ENCODE results near the gene GSDMA. TPM values are rescaled to one million over a fixed set of nuclear protein-coding genes. Genes with fewer than 3 reads are reported as not detected.

GSDMA gene
- total RNA-seq (under 1 TPM in 1 of 2 experiments, not detected in 1; 0.14 TPM), total RNA-seq (0 to 9.8 (median 0.68) reads per million in 172 experiments)
- polyA plus RNA-seq (2013, experiment 1 of 2): 0.23 TPM
- 0.72 TPM for polyA plus RNA-seq (2013, experiment 2 of 2)

- no peaks in the 10 kb centered on the region for H3K9me3 Mint-ChIP-seq
- Histone ChIP-seq H3K27me3 (ENCODE audit: control insufficient read depth in 1 of 2, insufficient read depth in 2 of 2, low read length in 2 of 2) (no peaks in the 10 kb centered on the region), H3K4me1 (ENCODE audit: insufficient read depth, low read length) (peaks cover 40% of the 10 kb centered on the region), H3K27ac (ENCODE audit: low read depth in 1 of 2, low read length in 2 of 2) (no peak within 1 kb of the TSS), H3K4me3 (ENCODE audit: low read length) (no peak within 1 kb of the TSS), H3K9me3 (ENCODE audit: control insufficient read depth in 1 of 2, insufficient read depth in 1 of 2, low read length in 2 of 2) (no peaks in the 10 kb centered on the region), H3K36me3 (ENCODE audit: insufficient read depth, low read length) (no peaks in the 10 kb centered on the region)
- POLR2A ChIA-PET: interaction anchor here (1.6 kb wide), 1 partner anchor 18 kb away, joined by 8 read pairs; the partner anchor contains the start of gene PSMD3
- peaks cover 39% of the 10 kb centered on the region for H3K4me1 Mint-ChIP-seq (ENCODE audit: low read depth)
- CTCF ChIA-PET: interaction anchor here (0.7 to 2.2 kb wide), 3 partner anchors 18 to 228 kb away, joined by 3 to 10 read pairs (median 4); partner anchors contain the start of gene PSMD3
- intact Hi-C loops (cut with DNase I, micrococcal nuclease): loop anchor here in 1 of 2 experiments (5.0 kb wide), 1 partner anchor 35 kb away; the partner anchor contains the start of genes LRRC3C and ORMDL3
- H3K27ac Mint-ChIP-seq: peak within 1 kb of the TSS; percentile 56
- no peak within 1 kb of the TSS for H3K4me3 Mint-ChIP-seq
- H3K36me3 Mint-ChIP-seq (ENCODE audit: low read depth): no peaks in the 10 kb centered on the region
- peak in 3 of 14 experiments; percentile 4 to 42 (median 19) for DNase-seq
- ATAC-seq (ENCODE audit: poor library complexity): no peak
- H3K27me3 Mint-ChIP-seq: no peaks in the 10 kb centered on the region
- TF ChIP-seq CTCF (IDR thresholded peaks at IDR 0.05): no peak
These were observed at the start of gene GSDMA for GRCh38 chr17:39962642-39963220. GSDMA (plus strand) TSS chr17:39963004; CDS start chr17:39965688, 2,684 bp downstream.

GRCh38 chr17:39913989-39914388 is 48.8 kb upstream of the GSDMA start:
- H3K27me3 Mint-ChIP-seq: no peaks in the 10 kb centered on the region

GRCh38 chr17:39915559-39915958 is 47.2 kb upstream of the GSDMA start:
- no peaks in the 10 kb centered on the region for H3K27me3 ChIP-seq (ENCODE audit: control insufficient read depth in 1 of 2, insufficient read depth in 2 of 2, low read length in 2 of 2)
- Mint-ChIP-seq H3K27me3 (no peaks in the 10 kb centered on the region), H3K4me3 (no peak overlapping the region), H3K9me3 (no peaks in the 10 kb centered on the region), H3K27ac (no peak overlapping the region), H3K4me1 (ENCODE audit: low read depth) (peaks cover 26% of the 10 kb centered on the region), H3K36me3 (ENCODE audit: low read depth) (peaks cover 75% of the 10 kb centered on the region)
- ATAC-seq (ENCODE audit: poor library complexity) (no peak), DNase-seq (no peak)
- ChIA-PET POLR2A (interaction anchor here (0.8 to 2.7 kb wide), 2 partner anchors 8 to 11 kb away, joined by 3 to 9 read pairs; no protein-coding TSS in a partner anchor), CTCF (interaction anchor here (0.6 kb wide), 1 partner anchor 31 kb away, joined by 3 read pairs; no protein-coding TSS in a partner anchor)
- peaks cover 27% of the 10 kb centered on the region for H3K36me3 ChIP-seq (ENCODE audit: insufficient read depth, low read length)
- no peaks in the 10 kb centered on the region for H3K9me3 ChIP-seq (ENCODE audit: control insufficient read depth in 1 of 2, insufficient read depth in 1 of 2, low read length in 2 of 2)
- peaks cover 27% of the 10 kb centered on the region for H3K4me1 ChIP-seq (ENCODE audit: insufficient read depth, low read length)
- TF ChIP-seq CTCF (IDR thresholded peaks at IDR 0.05): no peak
- intact Hi-C loops (cut with DNase I, micrococcal nuclease): no loop called here
- no peak overlapping the region for H3K4me3 ChIP-seq (ENCODE audit: low read length)
- no peak overlapping the region for H3K27ac ChIP-seq (ENCODE audit: low read depth in 1 of 2, low read length in 2 of 2)

More at GRCh38 chr17:39913989-39914388, 48.8 kb upstream of the GSDMA start:
- Histone ChIP-seq H3K36me3 (ENCODE audit: insufficient read depth, low read length) (peaks cover 29% of the 10 kb centered on the region), H3K27me3 (ENCODE audit: control insufficient read depth in 1 of 2, insufficient read depth in 2 of 2, low read length in 2 of 2) (no peaks in the 10 kb centered on the region), H3K4me3 (ENCODE audit: low read length) (no peak overlapping the region), H3K9me3 (ENCODE audit: control insufficient read depth in 1 of 2, insufficient read depth in 1 of 2, low read length in 2 of 2) (no peaks in the 10 kb centered on the region), H3K27ac (ENCODE audit: low read depth in 1 of 2, low read length in 2 of 2) (no peak overlapping the region), H3K4me1 (ENCODE audit: insufficient read depth, low read length) (peaks cover 15% of the 10 kb centered on the region)
- ChIA-PET CTCF (no interaction called here), POLR2A (no interaction called here)
- Mint-ChIP-seq H3K4me3 (no peak overlapping the region), H3K27ac (no peak overlapping the region), H3K36me3 (ENCODE audit: low read depth) (peaks cover 71% of the 10 kb centered on the region), H3K9me3 (no peaks in the 10 kb centered on the region), H3K4me1 (ENCODE audit: low read depth) (peaks cover 15% of the 10 kb centered on the region)
- TF ChIP-seq CTCF (IDR thresholded peaks at IDR 0.05): no peak
- intact Hi-C loops (cut with DNase I, micrococcal nuclease): no loop called here
- ATAC-seq (ENCODE audit: poor library complexity): no peak
- no peak for DNase-seq

Data from CD4-positive, alpha-beta T cell (primary cell).